Inflammatory macrophage treated with lipopolysaccharide for 1 hour (primary cell): ENCODE data around the gene PRRT3.
A peak's percentile ranks its signal among the peaks of the same experiment; 100 is the strongest.

Experiments
- DNase-seq, 2 donors: peaks; one replicate each; pipeline ENCODE4 v3.0.0-alpha.2; 2020 to 2022

The PRRT3 gene

DNA sequence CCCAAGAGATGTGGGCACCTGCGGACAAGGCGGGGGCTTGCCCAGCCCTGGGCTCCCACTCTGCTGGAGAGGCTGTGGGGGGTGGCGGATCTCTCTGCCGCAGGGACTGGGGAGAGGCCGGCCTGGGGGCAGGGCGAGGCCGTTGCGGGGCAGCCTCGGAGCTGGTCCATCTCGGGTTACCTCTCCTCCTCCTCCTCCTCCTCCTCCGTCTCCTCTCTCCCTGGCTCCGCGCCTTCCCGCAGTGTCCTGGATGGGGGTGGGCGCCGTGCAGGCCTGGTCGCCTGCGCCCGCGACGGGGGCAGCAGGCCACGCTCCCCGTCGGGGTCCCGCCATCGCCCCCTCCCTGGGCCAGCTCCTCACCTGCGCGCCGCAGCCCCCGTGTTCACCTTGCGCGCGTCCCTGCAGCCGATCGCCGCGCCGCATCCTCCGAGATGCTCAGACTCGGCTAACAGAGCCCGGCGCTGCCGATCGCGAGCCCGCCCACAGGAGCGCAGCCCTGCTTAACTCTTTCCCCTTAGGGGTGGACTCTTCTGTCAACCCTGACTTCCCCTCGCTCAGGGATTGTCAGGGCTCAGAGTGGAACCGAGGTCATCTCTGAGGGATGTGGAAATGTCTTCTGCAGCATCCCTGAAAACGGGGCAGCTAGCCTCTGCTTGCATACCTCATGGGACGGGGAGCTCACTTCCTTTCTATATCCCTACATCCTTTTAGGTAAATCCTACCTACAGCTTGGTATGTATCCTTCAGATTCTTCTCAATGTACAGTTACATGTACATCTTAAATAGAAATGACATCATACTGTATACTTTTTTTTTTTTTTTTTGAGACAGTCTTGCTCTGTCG is at the start of gene PRRT3:
Gene PRRT3 (minus strand): TSS at position 447 of the 844 bp plus-strand sequence. CDS start 2,293 bp downstream, outside the sequence.
- DNase-seq = peak; percentile 52 to 57

DNA sequence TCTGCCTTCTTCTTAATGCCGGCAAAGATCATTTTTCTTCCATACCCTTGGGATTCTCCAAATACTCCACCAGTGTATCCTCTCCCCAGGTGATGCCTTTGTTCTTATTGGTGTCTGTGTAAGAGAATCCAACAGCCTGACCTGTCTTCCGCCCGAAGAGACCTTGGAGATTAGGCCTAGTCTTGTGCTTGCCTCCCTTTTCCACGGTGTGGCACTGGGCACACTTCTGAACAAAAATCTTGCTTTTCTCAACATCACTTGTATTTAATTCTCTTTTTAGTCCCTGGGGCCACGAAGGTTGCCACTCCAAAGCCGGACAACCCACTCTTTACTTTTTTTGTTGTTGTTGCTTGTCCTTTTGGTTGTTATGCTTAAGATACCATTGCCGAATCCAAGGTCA is 48.5 kb upstream of the PRRT3 start:
- no peak for DNase-seq

GRCh38 chr3:9994086-9994844 is 42.1 kb upstream of the PRRT3 start:
- no peak for DNase-seq

DNA sequence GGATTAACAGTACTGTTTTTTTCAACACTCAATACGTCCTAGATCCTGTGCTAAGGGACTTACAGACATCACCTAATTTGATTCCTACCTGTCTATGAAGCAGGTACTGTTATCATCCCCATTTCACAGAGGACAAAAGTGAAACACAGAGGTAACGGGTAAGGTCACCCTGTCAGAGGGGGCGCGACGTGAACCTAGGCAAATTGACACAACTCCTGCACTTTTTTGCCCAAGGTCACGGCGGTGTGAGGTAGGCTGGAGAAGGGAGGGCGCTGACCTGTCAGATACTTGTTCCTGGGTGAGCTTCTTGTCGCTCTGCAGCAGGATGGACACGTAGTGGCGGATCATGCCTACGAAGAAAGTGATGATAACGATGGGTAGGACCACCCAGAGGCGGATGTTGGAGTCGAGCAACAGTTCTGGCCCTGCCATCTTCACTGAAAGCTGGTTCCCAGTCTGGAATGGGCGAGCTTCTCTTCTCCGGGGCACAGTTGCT is 34.1 kb upstream of the PRRT3 start:
- no peak for DNase-seq

- DNase-seq = no peak
Measured at GRCh38 chr3:9980251-9980650, 28.0 kb upstream of the PRRT3 start.

GRCh38 chr3:9978710-9979305 is 26.6 kb upstream of the PRRT3 start:
- no peak for DNase-seq

GRCh38 chr3:9976721-9977709 is 24.8 kb upstream of the PRRT3 start:
- DNase-seq = peak; percentile 89 to 94

DNA sequence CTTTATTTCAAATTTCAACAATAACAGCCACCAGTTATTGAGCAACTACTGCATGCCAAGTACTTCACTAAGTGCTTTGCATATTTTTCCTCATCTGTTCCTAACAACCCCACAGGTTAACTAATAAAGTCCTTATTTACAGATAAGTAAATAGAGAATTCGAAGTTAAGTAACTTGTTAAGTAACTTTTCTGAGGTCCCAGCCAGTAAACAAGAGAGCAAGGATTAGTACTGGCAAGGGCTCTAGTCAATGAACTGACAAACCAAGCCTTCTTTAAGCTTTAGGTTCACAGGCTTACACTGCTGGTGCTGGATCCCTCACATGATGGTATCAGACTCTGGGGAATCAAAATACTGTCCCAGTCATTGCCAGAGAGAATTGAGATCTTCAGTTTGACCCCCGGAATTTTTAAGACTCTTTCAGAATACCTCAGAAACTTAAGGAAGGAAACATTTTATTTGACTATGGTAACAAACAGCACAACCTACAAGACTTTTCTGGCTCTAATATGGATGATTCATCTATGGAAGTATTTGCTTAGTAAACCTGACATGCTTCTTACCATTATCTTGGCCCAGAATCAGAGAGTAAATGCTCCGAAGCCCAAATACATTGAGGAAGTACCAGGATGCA is 17.9 kb upstream of the PRRT3 start:
- DNase-seq = no peak

DNA sequence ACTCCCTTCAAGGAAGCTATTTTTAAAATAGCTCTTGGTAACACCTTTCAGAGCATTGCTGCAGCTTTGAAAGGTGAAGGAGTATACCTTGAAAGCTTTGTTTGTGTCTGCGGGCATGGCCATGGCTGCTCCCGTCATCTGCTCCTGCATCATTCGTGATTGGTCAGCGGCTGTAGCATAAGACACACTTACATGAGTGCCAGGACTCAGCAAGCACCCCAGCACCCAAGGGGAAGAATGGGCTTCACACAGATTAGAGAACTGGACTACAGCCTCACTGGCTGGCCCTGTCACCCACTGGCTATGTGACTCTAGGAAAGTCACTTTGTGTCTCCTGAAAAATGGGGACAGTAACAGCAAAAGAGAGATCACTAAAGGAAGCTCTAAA is 17.4 kb upstream of the PRRT3 start:
- DNase-seq = no peak

GRCh38 chr3:9966841-9967240 is 14.6 kb upstream of the PRRT3 start:
- no peak for DNase-seq

GRCh38 chr3:9965200-9965875 is 13.1 kb upstream of the PRRT3 start:
- no peak for DNase-seq

GRCh38 chr3:9957214-9957613 is 5.0 kb upstream of the PRRT3 start:
- no peak for DNase-seq

- DNase-seq = no peak
Measured at GRCh38 chr3:9955611-9956352, 3.6 kb upstream of the PRRT3 start.

DNA sequence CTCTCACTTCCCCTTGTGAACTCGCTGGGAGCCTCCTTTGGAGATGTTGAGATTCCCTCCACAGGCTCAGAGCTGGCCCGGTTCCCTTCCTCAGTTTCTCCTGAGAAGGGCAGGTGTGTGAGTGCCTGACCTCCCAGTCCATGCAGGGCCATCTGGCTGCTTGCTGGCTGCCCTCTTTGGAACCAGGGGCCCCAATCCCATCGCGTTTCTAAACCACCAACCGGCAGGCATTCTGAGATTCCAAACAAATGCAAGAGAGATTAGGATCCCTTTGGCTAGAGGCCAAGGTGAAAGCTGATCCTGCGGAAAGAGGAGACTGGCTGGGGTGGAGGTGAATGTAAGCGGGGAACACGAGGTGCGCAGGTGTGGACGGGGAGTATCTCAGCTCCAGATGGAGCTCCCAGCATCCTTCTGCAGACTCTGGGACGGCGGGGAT is 2.9 kb upstream of the PRRT3 start:
- no peak for DNase-seq

- DNase-seq = no peak
Measured at GRCh38 chr3:9951598-9951961, 628 bp downstream of the PRRT3 start.

GRCh38 chr3:9951126-9951525 is 1.1 kb downstream of the PRRT3 start:
- no peak for DNase-seq

DNA sequence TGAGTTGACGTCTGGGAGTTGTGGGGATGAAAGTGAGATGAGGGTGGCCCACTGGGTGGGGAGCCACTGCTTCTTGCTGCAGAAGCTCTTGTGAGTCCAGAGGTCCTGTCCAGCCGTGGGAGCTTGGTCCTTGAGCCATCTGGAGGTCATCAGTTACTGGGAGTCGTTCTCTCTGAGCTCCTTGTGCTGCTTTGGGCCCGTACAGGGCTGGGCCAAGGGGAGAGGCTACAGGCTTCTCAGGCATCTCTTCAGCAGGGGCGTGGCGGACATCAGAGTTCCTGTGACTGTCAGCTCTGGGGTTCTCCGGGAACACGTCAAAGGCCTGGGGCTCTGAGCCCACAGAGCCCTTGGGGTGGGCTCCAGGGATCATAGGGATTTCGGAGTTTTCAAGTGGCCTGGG is 2.6 kb downstream of the PRRT3 start:
- no peak for DNase-seq

DNA sequence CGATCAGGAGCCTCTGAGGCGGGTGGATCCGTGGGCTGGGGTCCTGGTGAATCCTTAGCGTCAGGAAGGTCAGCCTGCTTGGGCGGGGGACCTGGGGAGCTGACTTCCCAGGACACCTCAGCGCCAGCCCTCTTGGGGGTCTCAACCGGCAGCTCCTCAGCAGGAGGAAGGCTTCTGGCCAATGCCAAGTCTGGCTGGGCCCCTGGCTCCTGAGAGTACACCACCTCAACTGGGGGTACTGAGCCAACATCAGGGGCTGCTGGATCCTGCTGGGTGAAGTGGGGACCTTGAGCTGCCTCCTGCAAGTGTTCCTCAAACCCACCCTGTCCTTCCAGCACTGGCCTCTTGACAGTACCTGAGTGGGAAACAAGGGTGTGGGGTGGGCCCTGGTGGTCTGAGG is 3.1 kb downstream of the PRRT3 start:
- DNase-seq = no peak

GRCh38 chr3:9948586-9948985 is 3.6 kb downstream of the PRRT3 start:
- no peak for DNase-seq
